ENCODE measurements around the gene MICU1.

- no peak for TF ChIP-seq CTCF (conservative IDR thresholded peaks at IDR 0.05)
- TF ChIP-seq EZH2 (IDR thresholded peaks at IDR 0.05; ENCODE audit: low read depth): no peak
Measured at GRCh38 chr10:72416661-72417060, 209.2 kb downstream of the MICU1 start.

All from PC-9 (cell line).